Measurements from ENCODE around the gene SPDYA.
"Not testable (repeated sequence)": the region's sequence is repeated elsewhere in the genome, so short reads cannot be mapped to it uniquely, and the experiment has no call there.

Gene SPDYA

DNA sequence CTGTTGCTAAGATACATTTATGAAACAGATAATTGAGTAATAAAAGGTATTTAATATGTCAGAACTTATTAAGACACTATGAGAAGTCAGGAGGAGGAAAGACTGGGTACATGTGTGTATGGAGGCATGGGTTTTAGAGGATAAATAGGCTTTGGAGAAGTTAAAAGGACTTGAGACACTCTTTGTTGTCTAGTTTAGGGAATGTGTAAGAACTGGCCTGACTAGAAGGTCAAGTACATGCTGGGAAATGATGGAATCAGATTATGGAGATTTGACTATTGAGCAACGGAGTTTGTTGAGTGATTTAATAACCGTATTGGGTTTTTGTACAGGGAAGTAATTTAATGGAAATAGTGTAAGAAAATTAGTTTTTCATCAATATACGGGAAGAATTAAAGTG, 28.2 kb upstream of the SPDYA start:
- no peak overlapping the region for H3K27ac ChIP-seq (ENCODE audit: low read depth, low read length, poor library complexity, severe bottlenecking)
- no peak overlapping the region for H3K4me3 ChIP-seq (ENCODE audit: low read depth, low read length, poor library complexity, severe bottlenecking)
- H3K4me2 ChIP-seq (ENCODE audit: low read length): no peak overlapping the region
- no peaks in the 10 kb centered on the region for H3K27me3 ChIP-seq (ENCODE audit: insufficient read depth, low read length)
- peaks cover 92% of the 10 kb centered on the region for H3K36me3 ChIP-seq (ENCODE audit: insufficient read depth, low read length)
- H2AFZ ChIP-seq (ENCODE audit: low read length): no peak overlapping the region
- H3K79me2 ChIP-seq (ENCODE audit: insufficient read depth, low read length): no peaks in the 10 kb centered on the region
- TF ChIP-seq EZH2 (IDR thresholded peaks at IDR 0.05; ENCODE audit: borderline replicate concordance, low read length): no peak
- TF ChIP-seq, protein P1, sequence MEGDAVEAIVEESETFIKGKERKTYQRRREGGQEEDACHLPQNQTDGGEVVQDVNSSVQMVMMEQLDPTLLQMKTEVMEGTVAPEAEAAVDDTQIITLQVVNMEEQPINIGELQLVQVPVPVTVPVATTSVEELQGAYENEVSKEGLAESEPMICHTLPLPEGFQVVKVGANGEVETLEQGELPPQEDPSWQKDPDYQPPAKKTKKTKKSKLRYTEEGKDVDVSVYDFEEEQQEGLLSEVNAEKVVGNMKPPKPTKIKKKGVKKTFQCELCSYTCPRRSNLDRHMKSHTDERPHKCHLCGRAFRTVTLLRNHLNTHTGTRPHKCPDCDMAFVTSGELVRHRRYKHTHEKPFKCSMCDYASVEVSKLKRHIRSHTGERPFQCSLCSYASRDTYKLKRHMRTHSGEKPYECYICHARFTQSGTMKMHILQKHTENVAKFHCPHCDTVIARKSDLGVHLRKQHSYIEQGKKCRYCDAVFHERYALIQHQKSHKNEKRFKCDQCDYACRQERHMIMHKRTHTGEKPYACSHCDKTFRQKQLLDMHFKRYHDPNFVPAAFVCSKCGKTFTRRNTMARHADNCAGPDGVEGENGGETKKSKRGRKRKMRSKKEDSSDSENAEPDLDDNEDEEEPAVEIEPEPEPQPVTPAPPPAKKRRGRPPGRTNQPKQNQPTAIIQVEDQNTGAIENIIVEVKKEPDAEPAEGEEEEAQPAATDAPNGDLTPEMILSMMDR (IDR thresholded peaks at IDR 0.05; ENCODE audit: low read length): no peak
- no peaks in the 10 kb centered on the region for H4K20me1 ChIP-seq (ENCODE audit: insufficient read depth, low read length)
- H3K4me1 ChIP-seq (ENCODE audit: insufficient read depth, low read length, severe bottlenecking): no peaks in the 10 kb centered on the region
- no peaks in the 10 kb centered on the region for H3K9me3 ChIP-seq (ENCODE audit: low read length)
- H3F3A ChIP-seq (ENCODE audit: insufficient read depth, low read length): no peaks in the 10 kb centered on the region
- no peaks in the 10 kb centered on the region for H3K9me2 ChIP-seq (ENCODE audit: low read depth, low read length)
- H3K9ac ChIP-seq (ENCODE audit: low read length): no peak overlapping the region

DNA sequence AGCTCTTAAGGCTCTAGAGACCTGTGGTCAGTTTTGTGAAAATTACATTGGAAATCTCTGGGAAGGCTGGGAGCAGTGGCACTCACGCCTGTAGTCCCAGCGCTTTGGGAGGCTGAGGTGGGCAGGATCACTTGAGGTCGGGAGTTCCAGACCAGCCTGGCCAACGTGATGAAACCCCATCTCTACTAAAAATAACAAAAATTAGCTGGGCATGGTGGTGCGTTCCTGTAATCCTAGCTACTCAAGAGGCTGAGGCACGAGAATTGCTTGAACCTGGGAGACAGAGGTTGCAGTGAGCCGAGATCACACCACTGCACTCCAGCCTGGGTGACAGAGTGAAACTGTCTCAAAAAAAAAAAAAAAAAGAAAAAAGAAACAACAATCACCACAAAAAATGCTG, 26.1 kb upstream of the SPDYA start:
- peaks cover 91% of the 10 kb centered on the region for H3K36me3 ChIP-seq (ENCODE audit: insufficient read depth, low read length)
- not testable (repeated sequence) for H2AFZ ChIP-seq (ENCODE audit: low read length)

DNA sequence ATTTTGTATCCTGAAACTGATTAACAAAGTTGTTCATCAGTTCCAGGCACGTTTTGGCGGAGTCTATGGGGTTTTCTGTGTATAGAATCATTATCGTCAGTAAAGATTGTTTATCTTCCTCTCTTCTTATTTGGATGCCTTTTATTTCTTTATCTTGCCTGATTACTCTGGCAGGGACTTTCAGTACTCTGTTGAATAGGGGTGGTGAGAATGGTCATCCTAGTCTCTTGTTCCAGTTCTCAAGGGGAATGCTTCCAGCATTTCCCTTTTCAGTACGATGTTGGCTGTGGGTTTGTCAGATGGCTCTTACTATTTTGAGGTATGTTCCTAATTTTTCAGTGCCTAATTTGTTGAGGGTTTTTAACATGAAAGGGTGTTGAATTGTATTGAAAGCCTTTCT, 14.0 kb upstream of the SPDYA start:
- Histone ChIP-seq H2AFZ (ENCODE audit: low read length) (no peak overlapping the region), H3K79me2 (ENCODE audit: insufficient read depth, low read length) (peaks cover 15% of the 10 kb centered on the region), H3K9me3 (ENCODE audit: low read length) (peaks cover 12% of the 10 kb centered on the region; the same call in 1 of the 2 replicates), H3K9ac (ENCODE audit: low read length) (no peak overlapping the region), H3K9me2 (ENCODE audit: low read depth, low read length) (no peaks in the 10 kb centered on the region), H3K27me3 (ENCODE audit: insufficient read depth, low read length) (no peaks in the 10 kb centered on the region), H3K4me2 (ENCODE audit: low read length) (no peak overlapping the region), H3K4me3 (ENCODE audit: low read depth, low read length, poor library complexity, severe bottlenecking) (no peak overlapping the region), H4K20me1 (ENCODE audit: insufficient read depth, low read length) (no peaks in the 10 kb centered on the region), H3K27ac (ENCODE audit: low read depth, low read length, poor library complexity, severe bottlenecking) (no peak overlapping the region), H3K4me1 (ENCODE audit: insufficient read depth, low read length, severe bottlenecking) (no peaks in the 10 kb centered on the region), H3F3A (ENCODE audit: insufficient read depth, low read length) (no peaks in the 10 kb centered on the region), H3K36me3 (ENCODE audit: insufficient read depth, low read length) (peaks cover 98% of the 10 kb centered on the region)
- no peak for TF ChIP-seq EZH2 (IDR thresholded peaks at IDR 0.05; ENCODE audit: borderline replicate concordance, low read length)
- TF ChIP-seq, protein P1 (IDR thresholded peaks at IDR 0.05; ENCODE audit: low read length): no peak

More for the DNA sequence above, 26.1 kb upstream of the SPDYA start:
- H3K9ac ChIP-seq (ENCODE audit: low read length); H3K4me3 ChIP-seq (ENCODE audit: low read depth, low read length, poor library complexity, severe bottlenecking); H3K79me2 ChIP-seq (ENCODE audit: insufficient read depth, low read length); H3K4me2 ChIP-seq (ENCODE audit: low read length); H3K9me3 ChIP-seq (ENCODE audit: low read length); H4K20me1 ChIP-seq (ENCODE audit: insufficient read depth, low read length); H3K9me2 ChIP-seq (ENCODE audit: low read depth, low read length); H3K4me1 ChIP-seq (ENCODE audit: insufficient read depth, low read length, severe bottlenecking); H3K27me3 ChIP-seq (ENCODE audit: insufficient read depth, low read length); H3K27ac ChIP-seq (ENCODE audit: low read depth, low read length, poor library complexity, severe bottlenecking); H3F3A ChIP-seq (ENCODE audit: insufficient read depth, low read length): not testable (repeated sequence)

DNA sequence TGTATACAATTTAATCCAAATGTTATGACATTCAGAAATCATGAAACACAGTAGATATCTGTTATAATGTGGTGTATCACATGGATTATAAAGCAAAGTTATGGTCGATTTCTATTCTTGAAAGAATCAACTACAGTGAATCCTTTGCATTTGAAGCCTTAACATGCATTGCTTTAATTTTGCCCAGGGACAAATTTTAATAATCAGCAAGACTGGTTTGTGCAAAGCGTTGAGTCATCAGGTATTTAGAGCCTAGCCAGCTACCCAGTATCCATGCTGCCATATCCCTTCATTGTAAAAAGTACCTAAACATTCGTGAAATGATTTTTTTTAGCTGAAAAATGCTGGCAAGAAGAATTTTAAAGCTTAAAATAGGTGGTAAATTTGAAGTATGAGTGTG, 8.9 kb upstream of the SPDYA start:
- no peaks in the 10 kb centered on the region for H3F3A ChIP-seq (ENCODE audit: insufficient read depth, low read length)
- peaks cover 69% of the 10 kb centered on the region for H3K36me3 ChIP-seq (ENCODE audit: insufficient read depth, low read length)
- no peak overlapping the region for H2AFZ ChIP-seq (ENCODE audit: low read length)
- peaks cover 1% of the 10 kb centered on the region; the same call in 1 of the 2 replicates for H3K79me2 ChIP-seq (ENCODE audit: insufficient read depth, low read length)
- TF ChIP-seq, protein P1 (IDR thresholded peaks at IDR 0.05; ENCODE audit: low read length): no peak
- TF ChIP-seq EZH2 (IDR thresholded peaks at IDR 0.05; ENCODE audit: borderline replicate concordance, low read length): no peak
- 0 out of 2 replicates have a peak, but pooled peaks cover 7% of the 10 kb centered on the region for H3K9me3 ChIP-seq (ENCODE audit: low read length)
- H3K27ac ChIP-seq (ENCODE audit: low read depth, low read length, poor library complexity, severe bottlenecking): no peak overlapping the region
- no peak overlapping the region for H3K9ac ChIP-seq (ENCODE audit: low read length)
- H3K9me2 ChIP-seq (ENCODE audit: low read depth, low read length): no peaks in the 10 kb centered on the region
- H3K27me3 ChIP-seq (ENCODE audit: insufficient read depth, low read length): no peaks in the 10 kb centered on the region
- H3K4me2 ChIP-seq (ENCODE audit: low read length): no peak overlapping the region
- no peaks in the 10 kb centered on the region for H4K20me1 ChIP-seq (ENCODE audit: insufficient read depth, low read length)
- H3K4me1 ChIP-seq (ENCODE audit: insufficient read depth, low read length, severe bottlenecking): no peaks in the 10 kb centered on the region
- H3K4me3 ChIP-seq (ENCODE audit: low read depth, low read length, poor library complexity, severe bottlenecking): no peak overlapping the region
